HCT116 (cell line): ENCODE measurements around the gene ULBP2. TPM values are rescaled to one million over a fixed set of nuclear protein-coding genes. Genes with fewer than 3 reads are reported as not detected.

Source experiments
- ATAC-seq: fragments of 200-7000 bp; cut with Tn5 transposase; 2 replicates; pipeline ENCODE4 v1.9.1; 2020; ENCODE audit warnings: mild to moderate bottlenecking, moderate library complexity
- BruUV-seq: library from RNA; stranded (reverse); fragments of 400-500 nt; replicated peaks from 2 replicates; lab custom pipeline; 2021; lab: Mats Ljungman, UMichigan
- CTCF ChIA-PET: fragments of 300-600 bp; sonication (Branson Sonifier 250); formaldehyde crosslinking; loops from one replicate; lab custom pipeline; 2021; ENCODE audit warnings: antibody characterized with exemption; lab: Charles Lee
- POLR2A ChIA-PET: fragments of 300-600, 350-600 bp; sonication (Branson Sonifier 250); formaldehyde crosslinking; loops from one replicate; lab custom pipeline; 2021; ENCODE audit warnings: antibody characterized with exemption; lab: Charles Lee
- RAD21 ChIA-PET, 2 experiments: fragments of 300-600 bp; sonication (Branson Sonifier 250); formaldehyde crosslinking; loops; one replicate each; lab custom pipeline; 2023; ENCODE audit warnings: low total read pairs in 2 of 2; ENCODE audit not compliant: uncharacterized antibody in 2 of 2, unreplicated experiment in 2 of 2, low non-redundant PET in 1 of 2; lab: Charles Lee
- DNase-seq: peaks from one replicate; pipeline ENCODE4 v3.0.0-alpha.2; 2010; ENCODE audit warnings: low read depth, low spot score
- H2AFZ ChIP-seq: fragments of 200-600 bp; shearing (Covaris generic), sonication (generic); 2 replicates; pipeline ENCODE4 v1.6.1; 2017; ENCODE audit warnings: low read depth, mixed run types, mixed read lengths, antibody characterized with exemption, low read length; ENCODE audit not compliant: poor library complexity, severe bottlenecking
- H3K27ac ChIP-seq: 2 replicates; pipeline ENCODE4 v1.5.1; 2012; ENCODE audit warnings: low read depth, low read length
- H3K27me3 ChIP-seq: fragments of 200-600 bp; sonication (generic); 2 replicates; pipeline ENCODE4 v1.6.1; 2016; ENCODE audit warnings: mixed run types, low read length, mixed read lengths; ENCODE audit not compliant: insufficient read depth
- H3K36me3 ChIP-seq, 2 experiments: fragments of 200-500 bp in 1 of 2; fragments of 200-600 bp in 1 of 2; sonication (Bioruptor generic) in 1 of 2; sonication (generic) in 1 of 2; 2 replicates each; pipeline versions ENCODE4 v1.5.1 to v1.6.1; 2014 to 2016; ENCODE audit warnings: low read length in 2 of 2, inconsistent platforms in 1 of 2, mixed read lengths in 1 of 2, mixed run types in 1 of 2; ENCODE audit not compliant: insufficient read depth in 2 of 2, control insufficient read depth in 1 of 2
- H3K4me1 ChIP-seq, 2 experiments: fragments of 200-600 bp in 1 of 2; sonication (generic) in 1 of 2; 2 replicates each; pipeline versions ENCODE4 v1.5.1 to v1.6.1; 2012 to 2017; ENCODE audit warnings: low read length in 2 of 2, inconsistent platforms in 1 of 2, mild to moderate bottlenecking in 1 of 2, mixed read lengths in 1 of 2, mixed run types in 1 of 2, moderate library complexity in 1 of 2; ENCODE audit not compliant: insufficient read depth in 2 of 2, control insufficient read depth in 1 of 2
- H3K4me2 ChIP-seq: fragments of 200-600 bp; sonication (generic); 2 replicates; pipeline ENCODE4 v1.6.1; 2017; ENCODE audit warnings: mixed run types, low read length, mixed read lengths
- H3K4me3 ChIP-seq, 2 experiments: fragments of 200-600 bp in 1 of 2; sonication (generic) in 1 of 2; replicated peaks in 1 of 2; 2 replicates each; pipeline ENCODE4 v1.5.1; 2011 to 2016; ENCODE audit warnings: low read length in 2 of 2, control low read depth in 1 of 2, low read depth in 1 of 2, mild to moderate bottlenecking in 1 of 2, mixed read lengths in 1 of 2, mixed run types in 1 of 2
- H3K79me2 ChIP-seq: fragments of 200-600 bp; sonication (generic); 2 replicates; pipeline ENCODE4 v1.6.1; 2017; ENCODE audit warnings: mild to moderate bottlenecking, mixed run types, low read length, moderate library complexity, mixed read lengths; ENCODE audit not compliant: insufficient read depth
- H3K9ac ChIP-seq: fragments of 200-600 bp; sonication (generic); 2 replicates; pipeline ENCODE4 v1.6.1; 2016; ENCODE audit warnings: low read length, mixed read lengths
- H3K9me2 ChIP-seq: fragments of 200-600 bp; sonication (generic), shearing (Covaris generic); 2 replicates; pipeline ENCODE4 v1.6.1; 2017; ENCODE audit warnings: mixed run types, mild to moderate bottlenecking, moderate library complexity; ENCODE audit not compliant: insufficient read depth
- H3K9me3 ChIP-seq, 2 experiments: fragments of 200-500 bp in 1 of 2; fragments of 200-600 bp in 1 of 2; sonication (Bioruptor generic) in 1 of 2; sonication (generic) in 1 of 2; 2 replicates each; pipeline ENCODE4 v1.6.1; 2014 to 2017; ENCODE audit warnings: low read length in 2 of 2, mixed read lengths in 2 of 2, inconsistent platforms in 1 of 2, low read depth in 1 of 2, mild to moderate bottlenecking in 1 of 2, mixed run types in 1 of 2, moderate library complexity in 1 of 2; ENCODE audit not compliant: control insufficient read depth in 1 of 2, insufficient read depth in 1 of 2
- H4K20me1 ChIP-seq: fragments of 200-600 bp; sonication (generic), shearing (Covaris generic); 2 replicates; pipeline ENCODE4 v1.6.1; 2017; ENCODE audit warnings: mixed run types, mild to moderate bottlenecking, moderate library complexity; ENCODE audit not compliant: insufficient read depth
- CBX3 ChIP-seq: IDR thresholded peaks from 2 replicates; pipeline ENCODE4 v1.6.1; 2012; ENCODE audit warnings: low read depth
- CEBPB ChIP-seq: IDR thresholded peaks from 2 replicates; pipeline ENCODE4 v1.6.1; 2012; ENCODE audit warnings: low read depth
- EGR1 ChIP-seq: IDR thresholded peaks from 2 replicates; pipeline ENCODE4 v1.6.1; 2012; ENCODE audit warnings: low read depth
- ELF1 ChIP-seq: IDR thresholded peaks from 2 replicates; pipeline ENCODE4 v1.6.1; 2012; ENCODE audit warnings: low read depth, borderline replicate concordance
- EZH2 ChIP-seq: fragments of 200-600 bp; sonication (generic); IDR thresholded peaks from 2 replicates; pipeline ENCODE4 v1.6.1; 2017; ENCODE audit warnings: antibody characterized with exemption, mixed run types
- EZH2phosphoT487 ChIP-seq: fragments of 200-600 bp; IDR thresholded peaks from 2 replicates; pipeline ENCODE4 v1.6.1; 2018; ENCODE audit warnings: antibody characterized with exemption, borderline replicate concordance
- FOSL1 ChIP-seq: IDR thresholded peaks from 2 replicates; pipeline ENCODE4 v1.6.1; 2012; ENCODE audit warnings: low read depth
- JUND ChIP-seq: IDR thresholded peaks from 2 replicates; pipeline ENCODE4 v1.6.1; 2012
- POLR2A ChIP-seq: IDR thresholded peaks from 2 replicates; pipeline ENCODE4 v1.7.0; 2011; ENCODE audit warnings: borderline replicate concordance; ENCODE audit not compliant: insufficient read depth, insufficient read length; ENCODE audit errors: extremely low read depth
- POLR2AphosphoS5 ChIP-seq: IDR thresholded peaks from 2 replicates; pipeline ENCODE4 v1.6.1; 2011; ENCODE audit warnings: mild to moderate bottlenecking, low read depth, low read length, moderate library complexity
- RAD21 ChIP-seq: IDR thresholded peaks from 2 replicates; pipeline ENCODE4 v1.6.1; 2012; ENCODE audit warnings: low read depth, mild to moderate bottlenecking
- SIN3A ChIP-seq: IDR thresholded peaks from 2 replicates; pipeline ENCODE4 v1.6.1; 2012; ENCODE audit warnings: low read depth
- SRF ChIP-seq: IDR thresholded peaks from 2 replicates; pipeline ENCODE4 v1.6.1; 2012; ENCODE audit warnings: low read depth
- TCF7L2 ChIP-seq: IDR thresholded peaks from 2 replicates; pipeline ENCODE4 v1.7.0; 2011; ENCODE audit warnings: borderline replicate concordance, inconsistent platforms; ENCODE audit not compliant: insufficient read depth, insufficient read length; ENCODE audit errors: extremely low read depth
- YY1 ChIP-seq: IDR thresholded peaks from 2 replicates; pipeline ENCODE4 v1.6.1; 2011; ENCODE audit warnings: low read length, low read depth, moderate library complexity, mild to moderate bottlenecking; ENCODE audit not compliant: insufficient replicate concordance; ENCODE audit errors: extremely low read depth
- ZFX ChIP-seq: fragments of 450-650 bp; IDR thresholded peaks from 2 replicates; pipeline ENCODE4 v1.6.1; 2017
- ZNF274 ChIP-seq: fragments of 200-500 bp; sonication (Bioruptor generic); IDR thresholded peaks from 2 replicates; pipeline ENCODE4 v1.6.1; 2014; ENCODE audit warnings: mild to moderate bottlenecking, low read depth, low read length, inconsistent platforms
- intact Hi-C: fragments of 100-400 bp; cut with micrococcal nuclease; formaldehyde crosslinking; loops from 2 replicates; pipeline ENCODE4 v1.10.0; 2022
- total RNA-seq: library from RNA; stranded (reverse); gene quantifications from one replicate; pipeline ENCODE4 v1.2.1, GENCODE V29; 2021; ENCODE audit not compliant: unreplicated experiment
- TF ChIP-seq, protein P1 (sequence below), 3 experiments: fragments of 200-600 bp in 1 of 3; sonication (generic) in 1 of 3; IDR thresholded peaks in 2 of 3; conservative IDR thresholded peaks in 1 of 3; 2 replicates each; pipeline ENCODE4 v1.5.1; 2012 to 2017; ENCODE audit warnings: low read depth in 2 of 3, low read length in 2 of 3, antibody characterized with exemption in 1 of 3, borderline replicate concordance in 1 of 3, control low read depth in 1 of 3, mild to moderate bottlenecking in 1 of 3, mixed read lengths in 1 of 3, mixed run types in 1 of 3, moderate library complexity in 1 of 3; ENCODE audit not compliant: insufficient read depth in 1 of 3
- TF ChIP-seq, protein P2 (sequence below): IDR thresholded peaks from 2 replicates; pipeline ENCODE4 v1.6.1; 2011; ENCODE audit warnings: mild to moderate bottlenecking, low read length, moderate library complexity; ENCODE audit not compliant: insufficient replicate concordance; ENCODE audit errors: extremely low read depth
- TF ChIP-seq, protein P3 (sequence below): IDR thresholded peaks from 2 replicates; pipeline ENCODE4 v1.6.1; 2012
- TF ChIP-seq, protein P4 (sequence below): IDR thresholded peaks from 2 replicates; pipeline ENCODE4 v1.6.1; 2012

Gene ULBP2
- total RNA-seq, 1 experiment from 2014 or later, result 10.2 TPM

DNA sequence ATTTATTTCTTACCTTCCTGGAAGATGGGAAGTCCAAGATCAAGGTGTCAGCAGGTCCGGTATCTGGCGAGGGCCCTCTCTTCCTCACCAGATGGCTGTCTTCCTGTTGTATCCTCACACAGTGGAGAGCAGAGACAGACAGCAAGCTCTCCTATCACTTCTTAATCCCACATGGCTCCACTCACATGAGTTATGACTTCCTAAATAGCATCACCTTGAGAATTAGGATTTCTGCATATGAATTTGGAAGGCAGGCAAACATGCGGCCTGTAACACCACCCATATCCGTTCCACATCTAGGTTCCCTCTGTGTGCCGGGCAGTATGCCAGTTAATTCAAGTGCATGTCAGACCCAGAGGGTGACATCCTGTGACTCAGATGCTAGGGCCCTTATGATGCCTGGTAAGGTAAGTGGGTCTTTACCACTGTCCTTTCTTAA lies 46.0 kb upstream of the ULBP2 start:
- ChIA-PET RAD21 (no interaction called here), POLR2A (interaction anchor here (1.3 kb wide), 1 partner anchor 10 kb away, joined by 3 read pairs; no protein-coding TSS in a partner anchor), CTCF (interaction anchor here (0.8 to 1.4 kb wide), 3 partner anchors 9 to 55 kb away, joined by 3 to 5 read pairs (median 3); no protein-coding TSS in a partner anchor)
- H3K4me3 ChIP-seq, result peak overlapping the region; percentile 30 to 51
- H3K79me2 ChIP-seq, result no peaks in the 10 kb centered on the region
- peak overlapping the region; percentile 90 for H3K4me2 ChIP-seq
- no peaks in the 10 kb centered on the region for H3K9me3 ChIP-seq
- intact Hi-C loops, result loop anchor here (2.0 to 5.0 kb wide), 2 partner anchors 31 to 249 kb away; partner anchors contain the start of genes KATNA1 and LRP11
- H3K9ac ChIP-seq, result peak overlapping the region; percentile 47
- no TSS peak for BruUV-seq
- no peaks in the 10 kb centered on the region for H3K9me2 ChIP-seq
- H3K27me3 ChIP-seq, result no peaks in the 10 kb centered on the region
- H3K4me1 ChIP-seq, result peaks cover 42 to 48% of the 10 kb centered on the region in 2 experiments
- H4K20me1 ChIP-seq, result no peaks in the 10 kb centered on the region
- peak overlapping the region; percentile 66 for H3K27ac ChIP-seq
- no peaks in the 10 kb centered on the region for H3K36me3 ChIP-seq
- peak; percentile 76 for ATAC-seq
- peak; percentile 84 for DNase-seq
- peak overlapping the region; percentile 59 for H2AFZ ChIP-seq
- TF ChIP-seq YY1 (no peak), ELF1 (no peak), EZH2phosphoT487 (no peak), CBX3 (peak; percentile 75; the same call in 1 of the 2 replicates), POLR2AphosphoS5 (peak; percentile 79), FOSL1 (peak; percentile 80), SIN3A (peak; percentile 68; the same call in 1 of the 2 replicates), ZFX (peak; percentile 24; the same call in 1 of the 2 replicates), ZNF274 (no peak), POLR2A (no peak), JUND (peak; percentile 82), TCF7L2 (peak; percentile 87), EGR1 (no peak), CEBPB (no peak), SRF (peak; percentile 63; the same call in 1 of the 2 replicates), EZH2 (no peak), RAD21 (no peak)
- TF ChIP-seq, protein P1, sequence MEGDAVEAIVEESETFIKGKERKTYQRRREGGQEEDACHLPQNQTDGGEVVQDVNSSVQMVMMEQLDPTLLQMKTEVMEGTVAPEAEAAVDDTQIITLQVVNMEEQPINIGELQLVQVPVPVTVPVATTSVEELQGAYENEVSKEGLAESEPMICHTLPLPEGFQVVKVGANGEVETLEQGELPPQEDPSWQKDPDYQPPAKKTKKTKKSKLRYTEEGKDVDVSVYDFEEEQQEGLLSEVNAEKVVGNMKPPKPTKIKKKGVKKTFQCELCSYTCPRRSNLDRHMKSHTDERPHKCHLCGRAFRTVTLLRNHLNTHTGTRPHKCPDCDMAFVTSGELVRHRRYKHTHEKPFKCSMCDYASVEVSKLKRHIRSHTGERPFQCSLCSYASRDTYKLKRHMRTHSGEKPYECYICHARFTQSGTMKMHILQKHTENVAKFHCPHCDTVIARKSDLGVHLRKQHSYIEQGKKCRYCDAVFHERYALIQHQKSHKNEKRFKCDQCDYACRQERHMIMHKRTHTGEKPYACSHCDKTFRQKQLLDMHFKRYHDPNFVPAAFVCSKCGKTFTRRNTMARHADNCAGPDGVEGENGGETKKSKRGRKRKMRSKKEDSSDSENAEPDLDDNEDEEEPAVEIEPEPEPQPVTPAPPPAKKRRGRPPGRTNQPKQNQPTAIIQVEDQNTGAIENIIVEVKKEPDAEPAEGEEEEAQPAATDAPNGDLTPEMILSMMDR (IDR thresholded peaks at IDR 0.05 in 2 of 3, conservative IDR thresholded peaks at IDR 0.05 in 1 of 3; ENCODE audit: borderline replicate concordance in 1 of 3, insufficient read depth in 1 of 3, low read depth in 2 of 3, low read length in 2 of 3), result no peak
- TF ChIP-seq, protein P2, sequence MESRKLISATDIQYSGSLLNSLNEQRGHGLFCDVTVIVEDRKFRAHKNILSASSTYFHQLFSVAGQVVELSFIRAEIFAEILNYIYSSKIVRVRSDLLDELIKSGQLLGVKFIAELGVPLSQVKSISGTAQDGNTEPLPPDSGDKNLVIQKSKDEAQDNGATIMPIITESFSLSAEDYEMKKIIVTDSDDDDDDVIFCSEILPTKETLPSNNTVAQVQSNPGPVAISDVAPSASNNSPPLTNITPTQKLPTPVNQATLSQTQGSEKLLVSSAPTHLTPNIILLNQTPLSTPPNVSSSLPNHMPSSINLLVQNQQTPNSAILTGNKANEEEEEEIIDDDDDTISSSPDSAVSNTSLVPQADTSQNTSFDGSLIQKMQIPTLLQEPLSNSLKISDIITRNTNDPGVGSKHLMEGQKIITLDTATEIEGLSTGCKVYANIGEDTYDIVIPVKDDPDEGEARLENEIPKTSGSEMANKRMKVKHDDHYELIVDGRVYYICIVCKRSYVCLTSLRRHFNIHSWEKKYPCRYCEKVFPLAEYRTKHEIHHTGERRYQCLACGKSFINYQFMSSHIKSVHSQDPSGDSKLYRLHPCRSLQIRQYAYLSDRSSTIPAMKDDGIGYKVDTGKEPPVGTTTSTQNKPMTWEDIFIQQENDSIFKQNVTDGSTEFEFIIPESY, result no peak
- TF ChIP-seq, protein P3, sequence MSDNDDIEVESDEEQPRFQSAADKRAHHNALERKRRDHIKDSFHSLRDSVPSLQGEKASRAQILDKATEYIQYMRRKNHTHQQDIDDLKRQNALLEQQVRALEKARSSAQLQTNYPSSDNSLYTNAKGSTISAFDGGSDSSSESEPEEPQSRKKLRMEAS, result peak; percentile 90
- TF ChIP-seq, protein P4, sequence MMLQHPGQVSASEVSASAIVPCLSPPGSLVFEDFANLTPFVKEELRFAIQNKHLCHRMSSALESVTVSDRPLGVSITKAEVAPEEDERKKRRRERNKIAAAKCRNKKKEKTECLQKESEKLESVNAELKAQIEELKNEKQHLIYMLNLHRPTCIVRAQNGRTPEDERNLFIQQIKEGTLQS, result no peak
